ENCODE measurements around the gene ASCC1.

GRCh38 chr10:72061930-72062329 lies 154.1 kb downstream of the ASCC1 start:
- no peak for TF ChIP-seq ZNF414 (CRISPR knock-in tag; IDR thresholded peaks at IDR 0.05)
- no peak for TF ChIP-seq IRF9 (CRISPR knock-in tag; IDR thresholded peaks at IDR 0.05; ENCODE audit: borderline replicate concordance)
- TF ChIP-seq EHMT2 (IDR thresholded peaks at IDR 0.05; ENCODE audit: borderline replicate concordance, low read depth, low read length): no peak

All from HepG2 (cell line).